OCI-LY1 (cell line): ENCODE measurements around the gene PLAGL2.

Experiments
- H2AFZ ChIP-seq: fragments of 200-600 bp; sonication (generic), shearing (Covaris generic); 2 replicates; pipeline ENCODE4 v1.6.0; 2014; ENCODE audit warnings: antibody characterized with exemption, mild to moderate bottlenecking, low read length
- H3F3A ChIP-seq: fragments of 200-600 bp; sonication (generic), shearing (Covaris generic); 2 replicates; pipeline ENCODE4 v1.6.0; 2014; ENCODE audit warnings: mild to moderate bottlenecking, antibody characterized with exemption, low read length, moderate library complexity; ENCODE audit not compliant: insufficient read depth
- H3K27ac ChIP-seq: fragments of 200-600 bp; sonication (generic); 2 replicates; pipeline ENCODE4 v1.5.1; 2014; ENCODE audit warnings: low read length, mixed run types, mild to moderate bottlenecking, low read depth; ENCODE audit not compliant: poor library complexity, severe bottlenecking
- H3K27me3 ChIP-seq: fragments of 200-600 bp; sonication (generic); 2 replicates; pipeline ENCODE4 v1.6.0; 2014; ENCODE audit warnings: antibody characterized with exemption, mild to moderate bottlenecking, low read length, moderate library complexity; ENCODE audit not compliant: insufficient read depth
- H3K36me3 ChIP-seq: fragments of 200-600 bp; sonication (generic); 2 replicates; pipeline ENCODE4 v1.6.1; 2014; ENCODE audit warnings: mild to moderate bottlenecking, antibody characterized with exemption, low read length, moderate library complexity, mixed read lengths; ENCODE audit not compliant: insufficient read depth
- H3K4me1 ChIP-seq: fragments of 200-600 bp; sonication (generic); 2 replicates; pipeline ENCODE4 v1.5.1; 2014; ENCODE audit warnings: mild to moderate bottlenecking, low read length, moderate library complexity; ENCODE audit not compliant: insufficient read depth, severe bottlenecking
- H3K4me2 ChIP-seq: fragments of 200-600 bp; sonication (generic), shearing (Covaris generic); 2 replicates; pipeline ENCODE4 v1.6.1; 2014; ENCODE audit warnings: low read length
- H3K4me3 ChIP-seq: fragments of 200-600 bp; sonication (generic); 2 replicates; pipeline ENCODE4 v1.5.1; 2014; ENCODE audit warnings: low read length, low read depth, mild to moderate bottlenecking, mixed read lengths; ENCODE audit not compliant: poor library complexity, severe bottlenecking
- H3K79me2 ChIP-seq: fragments of 200-600 bp; shearing (Covaris generic); 2 replicates; pipeline ENCODE4 v1.6.1; 2016; ENCODE audit warnings: mixed run types, low read length, mixed read lengths; ENCODE audit not compliant: insufficient read depth
- H3K9ac ChIP-seq: fragments of 200-600 bp; sonication (generic), shearing (Covaris generic); 2 replicates; pipeline ENCODE4 v1.6.1; 2014; ENCODE audit warnings: mild to moderate bottlenecking, low read length, mixed read lengths
- H3K9me2 ChIP-seq: fragments of 200-600 bp; sonication (generic), shearing (Covaris generic); 2 replicates; pipeline ENCODE4 v1.6.1; 2014; ENCODE audit warnings: low read depth, mild to moderate bottlenecking, low read length, mixed read lengths
- H3K9me3 ChIP-seq: fragments of 200-600 bp; shearing (Covaris generic); 2 replicates; pipeline ENCODE4 v1.6.1; 2014; ENCODE audit warnings: low read length, mixed read lengths
- H4K20me1 ChIP-seq: fragments of 200-600 bp; sonication (generic), shearing (Covaris generic); 2 replicates; pipeline ENCODE4 v1.6.0; 2016; ENCODE audit warnings: mild to moderate bottlenecking, low read length; ENCODE audit not compliant: insufficient read depth
- EZH2 ChIP-seq: fragments of 200-600 bp; sonication (generic), shearing (Covaris generic); IDR thresholded peaks from 2 replicates; pipeline ENCODE4 v1.8.0; 2017; ENCODE audit warnings: borderline replicate concordance, mixed run types, mild to moderate bottlenecking, antibody characterized with exemption, low read length, moderate library complexity, mixed read lengths
- TF ChIP-seq, protein P1 (sequence below): fragments of 200-600 bp; sonication (generic), shearing (Covaris generic); IDR thresholded peaks from 2 replicates; pipeline ENCODE4 v1.5.1; 2017; ENCODE audit warnings: mild to moderate bottlenecking, antibody characterized with exemption, low read length, moderate library complexity, mixed read lengths

The PLAGL2 gene

DNA sequence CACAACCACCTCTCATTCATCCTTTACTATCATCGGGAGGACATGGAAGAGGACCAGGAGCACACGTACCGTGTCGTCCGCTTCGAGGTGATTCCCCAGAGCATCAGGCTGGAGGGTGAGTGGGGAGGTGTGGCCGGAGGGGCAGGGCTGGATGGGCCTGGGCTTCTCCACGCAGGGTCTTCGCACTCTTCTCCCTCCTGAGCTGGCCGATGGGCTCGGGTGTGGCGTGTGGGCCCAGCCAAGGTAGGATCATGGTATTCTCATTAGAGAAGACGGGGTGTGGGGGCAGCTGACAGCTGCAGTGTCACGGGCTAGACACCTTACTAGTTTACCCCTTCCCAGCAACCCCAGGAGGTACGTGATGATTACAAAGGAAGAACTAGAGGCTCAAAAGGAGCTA lies 64.6 kb downstream of the PLAGL2 start:
- Histone ChIP-seq H3K36me3 (peaks cover 94% of the 10 kb centered on the region), H3F3A (no peaks in the 10 kb centered on the region), H2AFZ (no peak overlapping the region), H3K9ac (no peak overlapping the region), H3K4me1 (peaks cover 17% of the 10 kb centered on the region), H3K4me2 (no peak overlapping the region), H3K9me3 (no peaks in the 10 kb centered on the region), H3K27me3 (no peaks in the 10 kb centered on the region), H3K4me3 (no peak overlapping the region), H3K9me2 (no peaks in the 10 kb centered on the region), H3K79me2 (no peaks in the 10 kb centered on the region), H4K20me1 (no peaks in the 10 kb centered on the region), H3K27ac (no peak overlapping the region)
- no peak for TF ChIP-seq EZH2
- TF ChIP-seq, protein P1, sequence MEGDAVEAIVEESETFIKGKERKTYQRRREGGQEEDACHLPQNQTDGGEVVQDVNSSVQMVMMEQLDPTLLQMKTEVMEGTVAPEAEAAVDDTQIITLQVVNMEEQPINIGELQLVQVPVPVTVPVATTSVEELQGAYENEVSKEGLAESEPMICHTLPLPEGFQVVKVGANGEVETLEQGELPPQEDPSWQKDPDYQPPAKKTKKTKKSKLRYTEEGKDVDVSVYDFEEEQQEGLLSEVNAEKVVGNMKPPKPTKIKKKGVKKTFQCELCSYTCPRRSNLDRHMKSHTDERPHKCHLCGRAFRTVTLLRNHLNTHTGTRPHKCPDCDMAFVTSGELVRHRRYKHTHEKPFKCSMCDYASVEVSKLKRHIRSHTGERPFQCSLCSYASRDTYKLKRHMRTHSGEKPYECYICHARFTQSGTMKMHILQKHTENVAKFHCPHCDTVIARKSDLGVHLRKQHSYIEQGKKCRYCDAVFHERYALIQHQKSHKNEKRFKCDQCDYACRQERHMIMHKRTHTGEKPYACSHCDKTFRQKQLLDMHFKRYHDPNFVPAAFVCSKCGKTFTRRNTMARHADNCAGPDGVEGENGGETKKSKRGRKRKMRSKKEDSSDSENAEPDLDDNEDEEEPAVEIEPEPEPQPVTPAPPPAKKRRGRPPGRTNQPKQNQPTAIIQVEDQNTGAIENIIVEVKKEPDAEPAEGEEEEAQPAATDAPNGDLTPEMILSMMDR = no peak
